ENCODE results near the gene HTRA3. TPM values are rescaled to one million over a fixed set of nuclear protein-coding genes. Genes with fewer than 3 reads are reported as not detected.
A peak's percentile ranks its signal among the peaks of the same experiment; 100 is the strongest.

The HTRA3 gene
- total and polyA plus RNA-seq, 10 donors, result 0.26 to 5.5 (median 2.5) TPM

DNA sequence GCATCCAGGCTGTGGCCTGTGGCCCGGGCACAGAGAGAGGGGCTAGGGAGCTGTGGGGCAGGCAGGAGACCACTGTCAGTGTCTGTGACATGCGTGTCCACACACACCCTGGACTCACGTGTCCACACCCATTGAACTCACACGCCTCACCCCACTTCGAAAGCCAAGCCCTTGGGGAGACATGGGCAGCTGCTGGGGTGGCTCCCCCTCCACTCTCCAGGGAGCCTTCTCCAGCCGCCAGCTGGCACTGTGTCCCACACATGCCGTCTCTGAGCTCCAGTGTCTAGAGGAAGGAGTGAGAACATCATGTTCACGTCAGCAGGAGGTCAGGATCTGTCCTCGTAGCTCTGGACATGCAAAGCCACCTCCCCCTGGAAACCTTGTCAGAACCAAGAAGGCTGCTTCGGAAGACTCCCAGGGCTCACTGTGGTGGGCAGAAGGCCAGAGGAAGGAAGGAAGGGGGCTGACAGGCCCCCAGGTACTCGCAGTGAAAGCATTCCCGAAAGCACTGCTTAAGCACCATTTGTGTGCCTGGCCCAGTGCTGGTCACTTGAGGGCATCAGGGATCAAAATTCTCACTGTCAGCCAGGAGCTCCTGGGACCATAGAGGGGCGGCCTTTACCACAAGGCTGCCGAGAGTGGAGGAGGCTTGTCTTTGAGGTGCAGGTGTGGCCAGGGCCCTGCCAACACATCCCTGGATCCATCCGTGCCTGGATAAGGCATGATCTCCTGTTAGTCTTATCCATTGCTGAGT lies 61.4 kb downstream of the HTRA3 start:
- Histone ChIP-seq H3K4me1 (peaks cover 0 to 5% (median 0%) of the 10 kb centered on the region in 6 donors), H3K27ac (peak overlapping the region in 1 of 8 donors; percentile 42), H3K4me3 (no peak overlapping the region), H3K9me3 (peaks cover 0 to 29% (median 5%) of the 10 kb centered on the region in 8 donors), H3K27me3 (replicated peaks in 1 of 7) (no peaks in the 10 kb centered on the region), H3K36me3 (no peaks in the 10 kb centered on the region)
- intact Hi-C loops (cut with DNase I; ENCODE audit: low total_unique reads), result no loop called here
- TF ChIP-seq POLR2A (IDR thresholded peaks at IDR 0.05), result no peak
- peak; percentile 57 to 74 (median 69) for TF ChIP-seq POLR2AphosphoS5 (IDR thresholded peaks at IDR 0.05)
- TF ChIP-seq, protein P1, sequence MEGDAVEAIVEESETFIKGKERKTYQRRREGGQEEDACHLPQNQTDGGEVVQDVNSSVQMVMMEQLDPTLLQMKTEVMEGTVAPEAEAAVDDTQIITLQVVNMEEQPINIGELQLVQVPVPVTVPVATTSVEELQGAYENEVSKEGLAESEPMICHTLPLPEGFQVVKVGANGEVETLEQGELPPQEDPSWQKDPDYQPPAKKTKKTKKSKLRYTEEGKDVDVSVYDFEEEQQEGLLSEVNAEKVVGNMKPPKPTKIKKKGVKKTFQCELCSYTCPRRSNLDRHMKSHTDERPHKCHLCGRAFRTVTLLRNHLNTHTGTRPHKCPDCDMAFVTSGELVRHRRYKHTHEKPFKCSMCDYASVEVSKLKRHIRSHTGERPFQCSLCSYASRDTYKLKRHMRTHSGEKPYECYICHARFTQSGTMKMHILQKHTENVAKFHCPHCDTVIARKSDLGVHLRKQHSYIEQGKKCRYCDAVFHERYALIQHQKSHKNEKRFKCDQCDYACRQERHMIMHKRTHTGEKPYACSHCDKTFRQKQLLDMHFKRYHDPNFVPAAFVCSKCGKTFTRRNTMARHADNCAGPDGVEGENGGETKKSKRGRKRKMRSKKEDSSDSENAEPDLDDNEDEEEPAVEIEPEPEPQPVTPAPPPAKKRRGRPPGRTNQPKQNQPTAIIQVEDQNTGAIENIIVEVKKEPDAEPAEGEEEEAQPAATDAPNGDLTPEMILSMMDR (IDR thresholded peaks at IDR 0.05 in 8 of 11, conservative IDR thresholded peaks at IDR 0.05 in 3 of 11), result peak in 2 of 11 experiments; percentile 16 to 17
- peak; percentile 64 for DNase-seq
- 42 to 69% (median 64%) methylated on average over 12 to 15 of the region's 15 CpGs for WGBS, 5 donors

- peaks cover 0 to 31% (median 7%) of the 10 kb centered on the region in 8 donors for H3K9me3 ChIP-seq
- TF ChIP-seq POLR2A (IDR thresholded peaks at IDR 0.05) (no peak), POLR2AphosphoS5 (IDR thresholded peaks at IDR 0.05) (no peak)
- TF ChIP-seq, protein P1 (IDR thresholded peaks at IDR 0.05 in 8 of 11, conservative IDR thresholded peaks at IDR 0.05 in 3 of 11), result no peak
- peaks cover 0 to 5% (median 0%) of the 10 kb centered on the region in 6 donors for H3K4me1 ChIP-seq
- WGBS, 5 donors, result 55 to 77% (median 67%) methylated on average over 6 of the region's 6 CpGs
- H3K27me3 ChIP-seq (replicated peaks in 1 of 7), result no peaks in the 10 kb centered on the region
- no peaks in the 10 kb centered on the region for H3K36me3 ChIP-seq
- peak; percentile 34 for DNase-seq
- H3K27ac ChIP-seq, result peak overlapping the region in 1 of 8 donors; percentile 42
- H3K4me3 ChIP-seq, result no peak overlapping the region
- intact Hi-C loops (cut with DNase I; ENCODE audit: low total_unique reads), result no loop called here
Observed at GRCh38 chr4:8331575-8331955, 62.0 kb downstream of the HTRA3 start.

DNA sequence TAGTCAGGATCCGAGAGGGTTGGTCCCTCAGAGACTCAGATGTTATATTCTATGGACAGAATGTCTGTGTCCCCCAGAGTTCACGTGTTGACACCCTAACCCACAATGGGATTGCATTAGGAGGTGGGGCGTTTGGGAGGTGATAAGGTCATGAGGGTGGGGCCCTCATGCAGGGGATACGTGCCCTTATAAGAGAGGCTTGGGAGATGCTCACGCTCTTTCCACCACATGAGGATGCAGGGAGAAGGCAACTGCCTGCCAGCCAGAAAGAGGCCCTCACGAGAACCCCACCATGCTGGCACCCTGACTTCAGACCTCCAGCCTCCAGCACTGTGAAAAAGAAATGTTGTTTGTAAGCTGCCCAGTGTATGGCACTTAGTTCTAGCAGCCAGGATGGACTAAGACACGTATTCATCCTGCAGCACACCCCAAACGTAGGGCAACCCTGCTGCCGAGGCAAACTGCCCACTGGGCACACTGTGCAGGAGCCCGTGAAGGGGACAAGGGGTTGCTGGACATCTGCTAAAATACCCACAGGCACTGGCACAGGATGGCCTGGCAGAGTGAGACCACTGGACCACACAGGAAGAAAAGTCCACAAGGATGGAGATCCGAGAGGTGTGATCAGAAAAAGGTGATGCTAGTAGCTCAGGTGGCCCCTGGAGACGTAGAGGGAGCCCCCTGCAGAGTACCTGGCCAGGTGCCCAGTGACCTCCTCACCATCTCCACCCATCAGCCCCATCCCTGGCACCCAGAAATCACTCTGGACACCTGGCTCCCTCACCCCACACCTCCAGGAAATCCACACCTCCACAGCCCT lies 62.7 kb downstream of the HTRA3 start:
- intact Hi-C loops (cut with DNase I; ENCODE audit: low total_unique reads), result no loop called here
- no peaks in the 10 kb centered on the region for H3K27me3 ChIP-seq (replicated peaks in 1 of 7)
- H3K4me1 ChIP-seq, result peaks cover 0 to 5% (median 0%) of the 10 kb centered on the region in 6 donors
- H3K4me3 ChIP-seq, result no peak overlapping the region
- peak; percentile 22 for DNase-seq
- peaks cover 0 to 31% (median 11%) of the 10 kb centered on the region in 8 donors for H3K9me3 ChIP-seq
- H3K27ac ChIP-seq, result no peak overlapping the region
- whole genome bisulfite sequencing, 5 donors, result 72 to 90% (median 88%) methylated on average over 11 to 12 of the region's 12 CpGs
- TF ChIP-seq, protein P1 (IDR thresholded peaks at IDR 0.05 in 8 of 11, conservative IDR thresholded peaks at IDR 0.05 in 3 of 11), result no peak
- TF ChIP-seq POLR2A (IDR thresholded peaks at IDR 0.05), result no peak
- H3K36me3 ChIP-seq, result no peaks in the 10 kb centered on the region

- 70 to 82% (median 77%) methylated on average over 6 to 8 of the region's 8 CpGs for WGBS, 5 donors
- Histone ChIP-seq H3K36me3 (no peaks in the 10 kb centered on the region), H3K27ac (no peak overlapping the region), H3K9me3 (peaks cover 0 to 31% (median 11%) of the 10 kb centered on the region in 8 donors), H3K4me1 (peaks cover 0 to 5% (median 0%) of the 10 kb centered on the region in 6 donors), H3K4me3 (no peak overlapping the region), H3K27me3 (replicated peaks in 1 of 7) (no peaks in the 10 kb centered on the region)
- TF ChIP-seq POLR2AphosphoS5 (IDR thresholded peaks at IDR 0.05) (no peak), POLR2A (IDR thresholded peaks at IDR 0.05) (no peak)
- TF ChIP-seq, protein P1 (IDR thresholded peaks at IDR 0.05 in 8 of 11, conservative IDR thresholded peaks at IDR 0.05 in 3 of 11), result no peak
- intact Hi-C loops (cut with DNase I; ENCODE audit: low total_unique reads), result no loop called here
- DNase-seq, result no peak
Observed at GRCh38 chr4:8332891-8333331, 63.4 kb downstream of the HTRA3 start.
